Smooth muscle cell of the brain vasculature (primary cell): ENCODE results near the gene COPG1.
"Not testable (repeated sequence)": the region's sequence is repeated elsewhere in the genome, so short reads cannot be mapped to it uniquely, and the experiment has no call there.

Experiments
- DNase-seq: peaks from one replicate; pipeline ENCODE4 v3.0.0-alpha.2; 2012; ENCODE audit warnings: low read depth, low spot score

COPG1 gene

DNA sequence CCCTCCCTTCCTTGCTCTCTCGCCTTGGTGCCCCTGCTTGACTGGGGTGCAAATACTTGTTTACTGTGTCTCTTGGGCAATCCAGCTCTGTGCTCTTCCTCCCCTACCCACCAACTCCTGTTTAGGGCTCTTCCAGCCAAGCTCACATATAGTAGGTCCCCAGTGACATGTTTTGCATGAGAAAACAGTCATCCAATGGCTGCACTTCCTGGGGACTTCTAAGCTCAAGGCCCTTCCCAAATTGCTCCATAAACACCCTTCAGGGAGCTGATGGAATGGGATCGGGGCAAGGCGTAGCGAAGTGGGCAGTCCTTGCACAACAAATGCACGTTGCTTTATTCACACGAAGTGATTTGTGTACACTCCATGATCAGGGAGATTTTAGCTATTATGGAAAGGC is 9.4 kb upstream of the COPG1 start:
- DNase-seq, result no peak

GRCh38 chr3:129240436-129240835 is 9.0 kb upstream of the COPG1 start:
- no peak for DNase-seq

DNA sequence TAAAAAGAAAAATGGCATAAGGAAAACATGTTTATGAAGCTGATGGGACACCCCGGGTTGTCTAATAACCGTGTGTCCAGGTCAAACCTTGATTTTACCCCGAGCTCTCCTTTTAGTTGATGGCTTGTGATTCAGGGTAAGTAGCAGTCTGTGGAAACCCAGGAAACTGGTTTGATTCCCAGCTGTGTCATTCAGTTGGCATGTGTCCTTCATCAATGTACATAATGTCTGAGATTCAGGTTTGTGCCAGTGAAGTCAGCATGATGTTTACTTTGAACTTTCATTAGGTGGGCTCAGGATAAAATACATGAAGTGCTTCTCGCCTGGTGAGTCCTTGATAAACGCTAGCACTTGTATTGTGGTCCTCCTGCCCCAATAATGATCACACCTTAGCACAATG is 4.3 kb upstream of the COPG1 start:
- no peak for DNase-seq

DNA sequence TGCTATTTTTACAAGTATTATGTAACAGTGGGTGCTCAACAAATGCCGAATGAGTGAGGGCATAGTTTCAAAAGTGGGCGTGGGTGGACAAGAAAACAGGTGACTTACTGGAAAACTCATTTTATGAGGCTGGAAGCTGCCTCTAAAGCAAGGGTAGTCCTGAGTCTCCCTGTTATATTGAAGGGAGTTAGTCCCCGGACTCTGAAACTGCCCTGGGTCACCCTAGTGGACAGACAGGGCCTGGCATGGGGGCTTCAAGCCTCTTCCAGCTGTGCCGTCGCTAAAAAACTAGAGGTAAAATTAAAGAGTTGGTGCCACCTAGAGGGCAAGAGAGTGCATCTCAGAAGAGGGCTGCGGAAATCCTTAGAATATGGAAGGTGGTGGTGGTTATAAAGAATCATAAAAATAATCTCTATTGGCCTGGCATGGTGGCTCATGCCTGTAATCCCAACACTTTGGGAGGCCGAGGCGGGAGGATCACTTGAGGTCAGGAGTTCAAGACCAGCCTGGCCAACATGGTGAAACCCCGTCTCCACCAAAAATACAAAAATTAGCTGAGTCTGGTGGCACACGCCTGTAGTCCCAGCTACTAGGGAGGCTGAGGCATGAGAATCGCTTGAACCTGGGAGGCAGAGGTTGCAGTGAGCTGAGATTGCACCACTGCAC is 3.6 kb upstream of the COPG1 start:
- peak; percentile 76 for DNase-seq

- DNase-seq, result no peak
These were observed 2.8 kb upstream of the COPG1 start for GRCh38 chr3:129246636-129247035.

GRCh38 chr3:129248286-129248979 is 973 bp upstream of the COPG1 start:
- DNase-seq, result no peak

DNA sequence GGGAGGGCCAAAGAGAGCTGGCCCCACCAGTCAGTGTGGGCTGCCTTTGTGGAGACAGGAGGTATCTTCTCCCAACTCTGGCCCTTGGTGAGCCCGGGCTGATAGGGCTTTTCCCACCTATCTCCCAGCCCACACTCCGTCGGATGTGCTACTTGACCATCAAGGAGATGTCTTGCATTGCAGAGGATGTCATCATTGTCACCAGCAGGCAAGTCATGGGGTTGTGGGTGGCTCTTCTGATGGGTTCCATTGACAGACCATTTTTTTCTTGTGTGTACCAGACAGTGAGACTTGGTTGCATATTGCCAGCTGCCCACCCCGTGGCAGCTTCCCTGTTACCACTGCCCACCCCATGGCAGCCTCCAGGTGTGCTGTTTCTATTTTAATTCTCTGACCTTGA is 3.3 kb downstream of the COPG1 start:
- DNase-seq, result no peak

DNA sequence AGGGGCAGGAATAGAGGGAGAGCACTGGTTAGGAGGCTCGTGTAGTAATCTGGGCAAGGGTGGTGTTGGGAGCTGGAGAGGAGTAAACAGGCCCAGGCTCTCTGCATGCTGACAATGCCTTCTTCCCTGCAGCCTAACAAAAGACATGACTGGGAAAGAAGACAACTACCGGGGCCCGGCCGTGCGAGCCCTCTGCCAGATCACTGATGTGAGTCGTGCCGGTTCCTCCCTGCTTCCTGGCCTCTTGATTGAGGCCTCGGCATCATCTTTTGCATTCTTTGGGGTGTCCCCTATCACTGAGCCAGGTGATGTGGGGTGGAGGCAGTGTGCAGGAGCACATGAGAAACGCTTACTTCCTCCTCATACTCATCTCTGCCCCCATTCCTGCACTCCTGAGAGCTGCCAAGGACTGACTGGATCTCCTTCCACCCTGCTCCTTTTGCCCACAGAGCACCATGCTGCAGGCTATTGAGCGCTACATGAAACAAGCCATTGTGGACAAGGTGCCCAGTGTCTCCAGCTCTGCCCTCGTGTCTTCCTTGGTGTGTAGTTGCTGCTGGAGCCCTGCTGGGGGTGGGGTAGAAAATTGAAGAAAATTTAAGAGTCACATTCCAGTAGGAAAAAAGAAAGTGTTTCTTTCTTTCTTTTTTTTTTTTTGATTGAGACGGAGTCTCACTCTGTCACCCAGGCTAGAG is 5.3 kb downstream of the COPG1 start:
- DNase-seq, result no peak

GRCh38 chr3:129256270-129256669 is 6.9 kb downstream of the COPG1 start:
- no peak for DNase-seq

GRCh38 chr3:129257609-129258008 is 8.2 kb downstream of the COPG1 start:
- DNase-seq, result no peak

- DNase-seq, result no peak
These were observed 10.4 kb downstream of the COPG1 start for GRCh38 chr3:129259612-129260477.

GRCh38 chr3:129260606-129261005 is 11.2 kb downstream of the COPG1 start:
- no peak for DNase-seq

DNA sequence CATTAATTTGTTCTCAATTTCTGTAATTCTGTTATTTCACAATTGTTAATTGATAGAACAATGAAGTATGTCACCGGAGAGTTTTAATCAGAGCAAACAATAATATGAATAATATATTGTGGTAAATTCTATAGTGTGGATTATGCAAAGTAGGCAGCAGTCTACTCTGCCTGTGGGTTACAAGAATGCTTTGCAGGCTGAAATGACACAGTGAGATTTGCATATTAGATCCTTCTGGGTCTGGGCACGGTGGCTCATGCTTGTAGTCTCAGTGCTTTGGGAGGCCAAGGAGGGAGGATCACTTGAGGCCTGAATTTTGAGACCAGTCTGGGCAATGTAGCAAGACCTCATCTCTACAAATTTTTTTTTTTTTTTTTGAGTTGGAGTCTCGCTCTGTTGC is 12.5 kb downstream of the COPG1 start:
- no peak for DNase-seq

DNA sequence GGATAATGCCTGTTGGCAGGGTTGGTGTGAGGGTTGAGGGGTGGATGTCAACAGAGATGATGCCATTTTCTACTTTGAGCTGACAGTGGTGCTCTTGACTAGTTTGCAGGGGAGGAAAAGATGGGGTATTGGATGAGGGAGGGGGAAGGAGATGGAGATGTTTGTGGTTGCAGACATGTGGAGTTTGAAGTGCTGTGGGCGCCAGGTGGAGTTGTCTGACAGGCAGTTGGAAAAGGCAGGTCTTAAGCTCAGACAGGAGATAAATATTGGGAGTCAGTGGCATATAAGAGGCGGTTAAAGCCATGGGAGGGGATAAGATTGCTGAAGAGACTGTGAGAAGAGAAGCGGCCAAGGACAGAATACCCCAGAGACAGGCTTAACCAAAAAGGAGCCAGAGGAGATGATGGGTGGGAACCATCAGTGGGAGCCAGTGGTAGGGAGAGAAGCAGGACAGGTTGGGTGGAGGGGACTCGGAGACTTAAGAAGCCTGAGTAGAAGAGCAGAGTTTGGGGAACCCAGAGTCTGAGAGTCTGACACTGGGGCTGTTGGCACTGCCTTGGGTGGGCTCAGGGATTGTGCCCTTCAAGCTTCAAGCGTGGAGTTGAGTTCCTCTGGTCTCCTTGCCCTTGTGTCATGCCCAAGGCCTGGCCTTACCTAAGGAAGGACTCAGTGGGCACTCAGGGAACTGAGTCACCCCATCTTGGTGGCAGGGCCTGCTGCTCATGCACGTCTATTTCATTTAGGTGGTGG is 13.9 kb downstream of the COPG1 start:
- no peak for DNase-seq

GRCh38 chr3:129264994-129265393 is 15.6 kb downstream of the COPG1 start:
- DNase-seq, result not testable (repeated sequence)

GRCh38 chr3:129266651-129267050 is 17.2 kb downstream of the COPG1 start:
- DNase-seq, result no peak

DNA sequence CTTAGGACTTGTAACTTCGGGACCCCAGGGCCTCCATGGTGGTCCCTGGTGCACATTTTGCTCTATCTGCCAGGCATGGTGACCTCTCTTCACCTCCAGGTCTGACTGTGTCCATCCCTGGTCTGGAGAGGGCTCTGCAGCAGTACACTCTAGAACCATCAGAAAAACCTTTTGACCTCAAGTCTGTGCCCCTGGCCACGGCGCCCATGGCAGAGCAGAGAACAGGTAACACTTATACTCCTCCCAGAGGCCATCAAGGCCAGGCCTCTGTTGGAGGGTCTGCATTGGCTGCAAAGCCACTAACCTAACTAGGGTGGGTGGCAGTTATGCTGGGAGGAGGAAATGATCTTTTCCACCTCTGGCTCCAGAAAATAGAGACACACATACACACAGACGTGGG is 19.0 kb downstream of the COPG1 start:
- no peak for DNase-seq

DNA sequence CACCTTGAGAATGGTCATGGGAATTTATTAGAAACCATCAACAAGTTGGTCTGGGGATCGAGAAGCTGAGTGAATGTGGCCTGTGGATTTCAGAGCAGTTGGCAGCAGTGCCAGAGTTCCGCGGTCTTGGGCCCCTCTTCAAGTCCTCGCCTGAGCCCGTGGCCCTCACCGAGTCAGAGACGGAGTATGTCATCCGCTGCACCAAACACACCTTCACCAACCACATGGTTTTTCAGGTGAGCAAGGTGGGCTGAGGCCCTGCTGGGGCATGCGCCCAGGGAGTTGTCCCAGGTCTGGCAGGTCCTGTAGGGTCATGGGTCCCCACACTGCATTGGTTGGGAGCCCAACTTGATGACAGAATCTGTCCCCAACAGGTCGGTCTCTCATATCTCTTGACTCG is 22.3 kb downstream of the COPG1 start:
- no peak for DNase-seq

DNA sequence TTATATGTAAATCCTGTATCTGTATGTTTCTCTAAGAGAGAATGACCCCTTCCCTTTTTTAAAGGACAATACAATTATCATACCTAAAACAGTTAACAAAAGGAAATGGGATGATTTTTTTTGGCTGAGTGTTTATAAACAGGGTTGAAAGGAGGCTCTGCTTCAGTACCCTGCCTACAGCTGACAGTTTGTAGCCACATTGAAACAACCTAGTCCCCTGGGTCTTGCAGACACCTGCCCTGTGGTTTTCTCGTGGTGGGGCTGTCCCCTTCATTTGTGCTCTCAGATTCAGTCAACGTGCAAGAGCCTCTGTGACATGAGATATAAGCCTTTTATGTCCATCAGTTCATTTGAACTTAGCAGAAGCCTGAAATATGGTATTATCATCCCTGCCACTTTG is 27.0 kb downstream of the COPG1 start:
- DNase-seq, result no peak

DNA sequence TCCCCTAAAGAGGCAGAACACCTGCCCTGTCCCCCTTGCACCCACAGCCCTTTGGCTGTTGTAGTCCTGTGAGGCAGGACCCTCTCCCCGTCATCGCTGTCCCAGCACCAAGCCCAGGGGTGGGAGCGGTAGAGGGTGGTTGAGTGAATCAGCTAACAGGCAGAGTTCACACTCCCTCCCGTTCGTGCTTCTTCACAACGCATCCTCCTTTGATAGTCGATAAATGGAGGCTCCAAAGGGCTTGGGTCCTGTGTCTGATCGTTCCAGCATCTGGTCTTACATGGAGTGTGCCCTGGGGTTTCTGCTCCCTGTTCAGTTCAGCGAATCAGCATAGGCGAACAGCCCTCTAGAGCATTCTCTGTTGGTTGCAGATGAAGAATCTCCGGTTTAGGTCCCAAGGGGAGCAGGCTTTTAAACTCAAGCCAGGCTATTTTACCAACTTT is 28.4 kb downstream of the COPG1 start:
- no peak for DNase-seq

- peak; percentile 44 for DNase-seq
These were observed 29.1 kb downstream of the COPG1 start, which contains the start of gene HMCES for GRCh38 chr3:129278439-129278965. TSS of gene HMCES (plus strand) at chr3:129278870. CDS start at chr3:129279733, 863 bp downstream.
